Right atrium auricular region (tissue), 2 donors: ENCODE results near the gene PRDM16. TPM values are rescaled to one million over a fixed set of nuclear protein-coding genes. Genes with fewer than 3 reads are reported as not detected.

Source experiments
- DNase-seq: peaks from one replicate; pipeline ENCODE4 v3.0.0-alpha.2; 2019; ENCODE audit warnings: low spot score
- H3K27ac ChIP-seq, 2 donors: fragments of 200-600 bp; sonication (generic); 1 replicate in 1 of 2; 2 replicates in 1 of 2; pipeline ENCODE4 v1.5.1; 2016 to 2019
- H3K27me3 ChIP-seq, 2 donors: fragments of 200-600 bp; sonication (generic); one replicate each; pipeline versions ENCODE4 v1.5.1 to v1.6.0; 2017 to 2019
- H3K36me3 ChIP-seq: fragments of 200-600 bp; sonication (generic); one replicate; pipeline ENCODE4 v1.5.1; 2016
- H3K4me1 ChIP-seq, 2 donors: fragments of 200-600 bp; sonication (generic); one replicate each; pipeline versions ENCODE4 v1.5.1 to v1.6.0; 2017 to 2019
- H3K4me3 ChIP-seq, 2 donors: fragments of 200-600 bp; sonication (generic); 1 replicate in 1 of 2; 2 replicates in 1 of 2; pipeline ENCODE4 v1.5.1; 2017 to 2019; ENCODE audit warnings: mild to moderate bottlenecking in 1 of 2, moderate library complexity in 1 of 2
- H3K9me3 ChIP-seq, 2 donors: fragments of 200-600 bp; sonication (generic); one replicate each; pipeline ENCODE4 v1.5.1; 2019
- total RNA-seq, 2 donors: library from RNA; depleted of rRNA; stranded (reverse); fragments of >200 nt; gene quantifications; one replicate each; pipeline ENCODE4 v1.1.0, GENCODE V29; 2016
- TF ChIP-seq, protein P1 (sequence below), 2 donors: fragments of 200-600 bp; sonication (generic); IDR thresholded peaks; one replicate each; pipeline ENCODE4 v1.5.1; 2019; ENCODE audit warnings: antibody characterized with exemption in 2 of 2

Gene PRDM16
- total RNA-seq, 2 donors from 2014 or later: 0.22 to 3.3 TPM

DNA sequence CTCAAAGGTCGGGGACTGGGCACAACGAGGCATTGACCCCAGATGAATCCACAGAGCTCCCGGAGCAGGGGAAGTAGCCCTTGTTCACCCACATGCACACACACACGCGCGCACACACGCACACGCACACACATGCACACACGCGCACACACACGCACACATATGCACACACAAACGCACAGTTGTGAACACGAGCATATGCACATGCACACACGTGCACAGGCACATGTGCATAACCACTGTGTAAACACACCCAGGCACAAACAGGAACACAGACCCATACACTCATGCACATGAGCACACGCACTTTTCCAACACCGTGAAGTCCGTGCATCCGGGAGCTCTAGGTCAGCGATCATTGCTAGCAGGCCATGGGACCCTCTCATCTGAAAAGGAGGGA is 208.6 kb downstream of the PRDM16 start:
- Histone ChIP-seq H3K27ac (no peak overlapping the region), H3K27me3 (no peaks in the 10 kb centered on the region), H3K4me3 (no peak overlapping the region), H3K36me3 (no peaks in the 10 kb centered on the region), H3K9me3 (no peaks in the 10 kb centered on the region), H3K4me1 (no peaks in the 10 kb centered on the region)
- no peak for DNase-seq
- TF ChIP-seq, protein P1, sequence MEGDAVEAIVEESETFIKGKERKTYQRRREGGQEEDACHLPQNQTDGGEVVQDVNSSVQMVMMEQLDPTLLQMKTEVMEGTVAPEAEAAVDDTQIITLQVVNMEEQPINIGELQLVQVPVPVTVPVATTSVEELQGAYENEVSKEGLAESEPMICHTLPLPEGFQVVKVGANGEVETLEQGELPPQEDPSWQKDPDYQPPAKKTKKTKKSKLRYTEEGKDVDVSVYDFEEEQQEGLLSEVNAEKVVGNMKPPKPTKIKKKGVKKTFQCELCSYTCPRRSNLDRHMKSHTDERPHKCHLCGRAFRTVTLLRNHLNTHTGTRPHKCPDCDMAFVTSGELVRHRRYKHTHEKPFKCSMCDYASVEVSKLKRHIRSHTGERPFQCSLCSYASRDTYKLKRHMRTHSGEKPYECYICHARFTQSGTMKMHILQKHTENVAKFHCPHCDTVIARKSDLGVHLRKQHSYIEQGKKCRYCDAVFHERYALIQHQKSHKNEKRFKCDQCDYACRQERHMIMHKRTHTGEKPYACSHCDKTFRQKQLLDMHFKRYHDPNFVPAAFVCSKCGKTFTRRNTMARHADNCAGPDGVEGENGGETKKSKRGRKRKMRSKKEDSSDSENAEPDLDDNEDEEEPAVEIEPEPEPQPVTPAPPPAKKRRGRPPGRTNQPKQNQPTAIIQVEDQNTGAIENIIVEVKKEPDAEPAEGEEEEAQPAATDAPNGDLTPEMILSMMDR (IDR thresholded peaks at IDR 0.05): no peak

DNA sequence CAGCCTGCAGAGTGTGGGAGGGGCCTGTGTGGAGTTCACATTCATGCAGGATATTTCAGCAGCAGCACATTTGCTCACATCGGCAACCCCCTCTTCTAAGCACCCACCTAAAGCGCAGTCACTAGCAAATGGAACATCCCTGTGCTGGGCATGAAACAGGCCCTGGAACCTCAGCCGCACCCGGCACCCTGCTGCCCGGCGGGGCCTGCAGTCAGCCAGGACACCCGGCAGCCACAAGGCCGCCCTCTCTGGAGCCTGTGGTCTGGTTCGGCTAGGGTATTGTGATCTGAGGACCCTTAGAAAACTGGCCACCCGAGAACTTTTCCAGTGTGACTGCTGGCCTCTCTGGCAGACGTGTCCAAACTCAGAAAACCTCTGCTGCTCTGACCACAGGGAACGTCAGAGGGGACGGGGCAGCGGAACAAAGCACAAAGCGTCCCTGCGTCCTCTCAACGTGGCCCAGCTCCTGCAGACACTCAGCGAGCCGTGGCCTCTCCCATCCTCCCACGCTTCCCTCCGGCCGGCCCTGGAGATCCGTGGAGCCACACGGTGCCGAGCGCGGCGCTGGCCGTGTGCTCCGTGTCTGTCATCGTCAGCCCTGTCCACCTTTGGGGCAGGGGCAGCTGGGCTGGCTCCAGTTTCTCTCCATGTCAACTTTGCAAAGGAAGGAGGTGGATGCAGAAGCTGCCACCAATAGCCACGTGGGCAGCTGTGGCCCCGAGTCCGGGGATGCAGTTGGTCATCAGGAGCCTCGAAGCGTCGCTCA is 209.6 kb downstream of the PRDM16 start:
- Histone ChIP-seq H3K27ac (no peak overlapping the region), H3K4me3 (no peak overlapping the region), H3K27me3 (no peaks in the 10 kb centered on the region), H3K9me3 (no peaks in the 10 kb centered on the region), H3K36me3 (no peaks in the 10 kb centered on the region), H3K4me1 (peaks cover 0 to under 1% of the 10 kb centered on the region in 2 donors)
- TF ChIP-seq, protein P1 (IDR thresholded peaks at IDR 0.05): no peak
- no peak for DNase-seq

DNA sequence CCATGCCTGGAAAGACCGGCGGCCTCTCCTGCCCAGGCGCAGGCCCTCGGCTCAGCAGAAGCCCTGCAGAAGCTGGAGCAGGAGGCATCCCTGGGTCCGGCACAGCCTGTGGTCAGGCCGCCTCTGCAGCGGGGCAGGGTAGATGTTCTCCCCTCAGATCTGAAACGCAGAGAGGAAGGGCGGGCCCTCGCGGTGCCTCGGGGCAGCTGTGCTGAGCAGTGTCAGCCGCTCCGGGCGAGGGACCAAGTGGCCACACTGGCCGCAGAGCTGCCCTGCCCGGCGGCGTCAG is 210.1 kb downstream of the PRDM16 start:
- TF ChIP-seq, protein P1 (IDR thresholded peaks at IDR 0.05): no peak
- Histone ChIP-seq H3K4me3 (no peak overlapping the region), H3K36me3 (no peaks in the 10 kb centered on the region), H3K4me1 (peaks cover 0 to 6% of the 10 kb centered on the region in 2 donors), H3K27ac (no peak overlapping the region), H3K27me3 (no peaks in the 10 kb centered on the region), H3K9me3 (no peaks in the 10 kb centered on the region)
- no peak for DNase-seq

DNA sequence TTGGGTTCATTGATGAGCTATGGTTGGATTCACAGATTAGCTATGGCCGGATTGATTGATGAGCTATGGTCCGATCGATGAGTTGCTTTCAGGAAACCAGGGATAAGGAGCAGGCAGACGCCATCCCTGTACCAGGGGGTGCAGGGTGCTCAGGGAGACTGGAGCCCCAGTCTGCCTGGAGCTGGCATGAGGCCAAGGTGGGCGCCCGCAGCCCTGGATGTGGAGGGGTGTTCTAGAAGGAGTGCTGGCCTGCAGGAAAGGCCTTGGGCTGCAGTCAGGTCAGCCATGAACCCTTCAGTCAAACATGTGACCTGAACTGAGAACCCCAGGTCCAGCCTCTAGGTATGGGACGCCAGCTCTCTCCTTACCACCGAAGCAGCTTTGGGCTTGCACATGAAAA is 212.7 kb downstream of the PRDM16 start:
- no peak for DNase-seq
- Histone ChIP-seq H3K27ac (no peak overlapping the region), H3K4me3 (no peak overlapping the region), H3K36me3 (no peaks in the 10 kb centered on the region), H3K4me1 (peaks cover 0 to 9% of the 10 kb centered on the region in 2 donors), H3K27me3 (no peaks in the 10 kb centered on the region), H3K9me3 (no peaks in the 10 kb centered on the region)
- TF ChIP-seq, protein P1 (IDR thresholded peaks at IDR 0.05): no peak

DNA sequence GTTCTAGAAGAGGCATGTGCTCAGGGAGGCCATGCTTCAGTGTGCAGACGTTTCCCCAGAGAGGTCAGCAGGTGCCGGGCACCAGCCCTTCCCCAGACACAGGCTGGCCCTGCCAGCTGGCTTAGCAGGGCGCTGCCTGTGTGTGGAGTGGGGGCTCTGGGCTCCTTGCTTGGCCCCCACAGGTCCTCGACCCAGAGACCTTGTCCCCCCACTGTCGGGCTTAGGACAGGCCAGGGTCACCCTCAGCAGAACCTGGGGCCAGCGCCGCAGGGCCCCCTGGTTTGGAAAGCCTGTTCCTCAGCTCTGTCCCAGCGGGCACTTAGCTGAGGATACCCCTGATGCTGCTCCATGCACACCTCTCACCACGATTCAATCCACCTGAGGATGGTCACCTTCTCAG is 213.2 kb downstream of the PRDM16 start:
- TF ChIP-seq, protein P1 (IDR thresholded peaks at IDR 0.05): no peak

More for the DNA sequence above, 213.2 kb downstream of the PRDM16 start:
- peaks cover 0 to 9% of the 10 kb centered on the region in 2 donors for H3K4me1 ChIP-seq
- no peak overlapping the region for H3K4me3 ChIP-seq
- no peaks in the 10 kb centered on the region for H3K9me3 ChIP-seq
- no peak for DNase-seq
- H3K36me3 ChIP-seq: no peaks in the 10 kb centered on the region
- H3K27me3 ChIP-seq: no peaks in the 10 kb centered on the region
- no peak overlapping the region for H3K27ac ChIP-seq
